ENCODE data around the gene SPECC1. TPM values are rescaled to one million over a fixed set of nuclear protein-coding genes. Genes with fewer than 3 reads are reported as not detected.

The SPECC1 gene
- total and polyA plus RNA-seq, 2 of the 4 experiments (the other 2 are of a cell fraction): 16.9 to 26.2 TPM

DNA sequence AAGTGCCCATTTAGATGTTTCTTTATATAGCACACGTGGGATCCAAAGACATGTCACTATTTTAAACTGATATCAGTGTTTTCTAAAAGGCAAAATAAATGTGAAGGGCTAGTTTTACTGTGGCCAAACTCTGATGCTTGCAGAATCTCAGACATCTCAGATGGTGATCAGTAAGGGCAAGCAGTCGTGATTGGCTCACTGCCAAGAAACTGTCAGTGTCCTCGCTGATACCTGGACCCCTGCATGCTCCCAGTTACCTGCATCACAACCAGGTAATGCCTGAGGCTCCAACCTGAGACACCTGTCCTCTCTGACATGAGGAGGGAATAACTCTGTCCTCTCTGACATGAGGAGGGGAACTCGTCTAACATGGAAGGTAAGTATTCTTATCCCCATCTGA, 114.0 kb downstream of the SPECC1 start:
- H4K91ac ChIP-seq (ENCODE audit: insufficient read depth, low read depth, low read length): peak overlapping the region; percentile 50; the same call in 1 of the 2 replicates
- no peaks in the 10 kb centered on the region for H3K9me3 ChIP-seq (ENCODE audit: control insufficient read depth, insufficient read depth, low read length)
- no peaks in the 10 kb centered on the region for H3K79me1 ChIP-seq (ENCODE audit: low read depth in 1 of 2, low read length in 2 of 2)
- no peak overlapping the region for H3K56ac ChIP-seq (ENCODE audit: extremely low read depth, insufficient read depth, low read length)
- peak overlapping the region; percentile 47 for H3K4ac ChIP-seq (ENCODE audit: low read depth, low read length)
- 0 out of 2 replicates have a peak overlapping the region, but pooled peaks have one; percentile 46 for H2AK5ac ChIP-seq (ENCODE audit: low read depth, low read length)
- H3K4me1 ChIP-seq (ENCODE audit: control insufficient read depth, insufficient read depth, low read length): peaks cover 12% of the 10 kb centered on the region
- peak overlapping the region; percentile 9 for H2AFZ ChIP-seq (replicated peaks; ENCODE audit: low read length, poor library complexity)
- dilution Hi-C loops (cut with HindIII; ENCODE audit: low sequenced_read_pairs, unreplicated experiment) (no loop called here), intact Hi-C loops (cut with micrococcal nuclease) (loop anchor here (5.0 kb wide), 1 partner anchor 724 kb away; no protein-coding TSS in a partner anchor), in situ Hi-C loops (cut with MboI; ENCODE audit: low sequenced_read_pairs) (loop anchor here (5.0 kb wide), 1 partner anchor 194 kb away; no protein-coding TSS in a partner anchor)
- no peak for TF ChIP-seq MAFK (IDR thresholded peaks at IDR 0.05; ENCODE audit: low read depth, low read length)
- no peak for TF ChIP-seq BHLHE40 (IDR thresholded peaks at IDR 0.05; ENCODE audit: low read depth, low read length)
- no peak for TF ChIP-seq RAD21 (IDR thresholded peaks at IDR 0.05; ENCODE audit: low read length)
- H3K27me3 ChIP-seq (ENCODE audit: control insufficient read depth, insufficient read depth, low read length): no peaks in the 10 kb centered on the region
- no peak overlapping the region for H3K27ac ChIP-seq (ENCODE audit: insufficient read depth, low read length)
- H3K23ac ChIP-seq (ENCODE audit: low read depth, low read length): peak overlapping the region; percentile 28; the same call in 1 of the 2 replicates
- CTCF ChIA-PET: no interaction called here
- H3K4me2 ChIP-seq (ENCODE audit: low read depth, low read length): no peak overlapping the region
- H3K9ac ChIP-seq (ENCODE audit: low read depth, low read length): no peak overlapping the region; the same call in 1 of the 2 replicates
- H2AK9ac ChIP-seq (replicated peaks; ENCODE audit: low read depth, low read length, poor library complexity): no peak overlapping the region
- no peak overlapping the region for H3K4me3 ChIP-seq (ENCODE audit: insufficient read depth, low read depth, low read length)
- no peak for ATAC-seq (ENCODE audit: low read depth)
- peaks cover 10% of the 10 kb centered on the region; the same call in 1 of the 2 replicates for H3K9me1 ChIP-seq (ENCODE audit: insufficient read depth, low read length)
- no peaks in the 10 kb centered on the region for H3K36me3 ChIP-seq (ENCODE audit: control insufficient read depth, insufficient read depth, low read length)
- no peak for DNase-seq
- 100% methylated on average over 1 of the region's 4 CpGs; no CpG with 5 or more reads in 1 of the 2 experiments for WGBS, 2 experiments (ENCODE audit: extremely low coverage in 2 of 2, insufficient read length in 1 of 2)
- no peak overlapping the region for H4K5ac ChIP-seq (ENCODE audit: low read depth, low read length)
- peak overlapping the region; percentile 72 for H2BK20ac ChIP-seq (ENCODE audit: low read depth, low read length)
- no peaks in the 10 kb centered on the region for H4K20me1 ChIP-seq (ENCODE audit: insufficient read depth, low read length)
- H2BK120ac ChIP-seq (ENCODE audit: low read depth, low read length): peak overlapping the region; percentile 8; the same call in 1 of the 2 replicates
- POLR2A ChIA-PET (ENCODE audit: unreplicated experiment): no interaction called here
- no TSS peak for BruUV-seq (replicated peaks)
- H2BK5ac ChIP-seq (ENCODE audit: low read depth, low read length, poor library complexity, severe bottlenecking): no peak overlapping the region
- peak overlapping the region; percentile 45; the same call in 1 of the 3 replicates for H2BK15ac ChIP-seq (ENCODE audit: low read depth, low read length)
- H3K14ac ChIP-seq (replicated peaks; ENCODE audit: low read depth, low read length): 0 out of 2 replicates have a peak overlapping the region, but pooled peaks have one; percentile 23
- no peak overlapping the region for H4K8ac ChIP-seq (ENCODE audit: low read depth in 2 of 2, low read length in 2 of 2)
- no peak overlapping the region for H3K18ac ChIP-seq (ENCODE audit: low read depth, low read length)

All from IMR-90 (cell line).